ENCODE measurements around the gene GSE1.

The GSE1 gene

GRCh38 chr16:85663891-85664321 is 50.8 kb downstream of the GSE1 start:
- DNase-seq: no peak

GRCh38 chr16:85664580-85665372 is 51.7 kb downstream of the GSE1 start:
- no peak for DNase-seq

GRCh38 chr16:85665373-85665740 is 52.2 kb downstream of the GSE1 start:
- DNase-seq: no peak

DNA sequence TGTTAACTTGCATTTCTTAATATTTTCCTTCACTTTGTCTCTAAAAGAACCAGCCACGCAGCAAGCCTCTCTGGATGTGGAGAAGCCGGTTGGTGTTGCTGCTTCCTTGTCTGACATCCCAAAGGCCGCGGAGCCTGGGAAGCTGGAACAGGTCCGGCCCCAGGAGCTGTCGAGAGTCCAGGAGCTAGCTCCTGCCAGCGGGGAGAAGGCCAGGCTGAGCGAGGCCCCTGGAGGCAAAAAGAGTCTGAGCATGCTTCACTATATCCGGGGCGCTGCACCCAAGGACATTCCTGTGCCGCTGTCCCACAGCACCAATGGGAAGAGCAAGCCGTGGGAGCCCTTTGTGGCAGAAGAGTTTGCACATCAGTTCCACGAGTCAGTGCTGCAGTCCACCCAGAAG is 52.8 kb downstream of the GSE1 start:
- no peak for DNase-seq

DNA sequence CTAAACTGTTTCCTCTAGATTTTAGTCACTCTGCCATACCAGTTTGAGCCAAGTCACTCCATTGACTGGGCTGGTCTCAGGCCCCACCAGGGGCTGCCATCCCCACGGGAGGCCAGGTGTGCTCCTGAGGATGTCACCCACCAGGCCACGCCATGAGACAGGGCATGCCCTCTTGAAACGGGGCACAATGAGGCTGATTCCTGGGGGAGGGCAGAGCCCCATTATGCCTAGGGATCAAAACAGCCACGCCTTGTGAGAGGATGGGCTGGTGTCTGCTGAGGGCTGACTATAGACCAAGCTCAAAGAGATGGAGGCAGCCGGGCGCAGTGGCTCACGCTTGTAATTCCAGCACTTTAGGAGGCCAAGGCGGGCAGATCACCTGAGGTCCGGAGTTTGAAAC is 54.1 kb downstream of the GSE1 start:
- no peak for DNase-seq

GRCh38 chr16:85667841-85668413 is 54.8 kb downstream of the GSE1 start:
- no peak for DNase-seq

GRCh38 chr16:85668676-85669424 is 55.7 kb downstream of the GSE1 start:
- no peak for DNase-seq

DNA sequence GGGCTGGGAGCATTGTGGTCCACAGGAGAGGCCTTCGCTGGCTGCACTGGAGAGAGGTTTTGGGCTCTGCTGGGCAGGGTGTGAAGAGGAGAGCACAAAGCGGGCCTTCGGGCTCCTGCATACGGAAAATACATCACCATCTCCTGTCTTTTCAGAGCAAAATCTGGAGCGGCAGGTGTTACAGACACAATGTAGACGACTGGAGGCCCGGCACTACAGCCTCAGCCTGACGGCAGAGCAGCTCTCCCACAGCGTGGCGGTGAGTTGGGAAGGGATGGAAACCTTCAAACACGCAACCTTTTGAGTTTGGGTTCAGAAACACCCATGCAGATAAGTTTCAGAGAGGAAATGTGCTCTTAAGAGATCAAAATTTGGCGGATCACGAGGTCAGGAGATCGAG is 57.7 kb downstream of the GSE1 start:
- DNase-seq: no peak

DNA sequence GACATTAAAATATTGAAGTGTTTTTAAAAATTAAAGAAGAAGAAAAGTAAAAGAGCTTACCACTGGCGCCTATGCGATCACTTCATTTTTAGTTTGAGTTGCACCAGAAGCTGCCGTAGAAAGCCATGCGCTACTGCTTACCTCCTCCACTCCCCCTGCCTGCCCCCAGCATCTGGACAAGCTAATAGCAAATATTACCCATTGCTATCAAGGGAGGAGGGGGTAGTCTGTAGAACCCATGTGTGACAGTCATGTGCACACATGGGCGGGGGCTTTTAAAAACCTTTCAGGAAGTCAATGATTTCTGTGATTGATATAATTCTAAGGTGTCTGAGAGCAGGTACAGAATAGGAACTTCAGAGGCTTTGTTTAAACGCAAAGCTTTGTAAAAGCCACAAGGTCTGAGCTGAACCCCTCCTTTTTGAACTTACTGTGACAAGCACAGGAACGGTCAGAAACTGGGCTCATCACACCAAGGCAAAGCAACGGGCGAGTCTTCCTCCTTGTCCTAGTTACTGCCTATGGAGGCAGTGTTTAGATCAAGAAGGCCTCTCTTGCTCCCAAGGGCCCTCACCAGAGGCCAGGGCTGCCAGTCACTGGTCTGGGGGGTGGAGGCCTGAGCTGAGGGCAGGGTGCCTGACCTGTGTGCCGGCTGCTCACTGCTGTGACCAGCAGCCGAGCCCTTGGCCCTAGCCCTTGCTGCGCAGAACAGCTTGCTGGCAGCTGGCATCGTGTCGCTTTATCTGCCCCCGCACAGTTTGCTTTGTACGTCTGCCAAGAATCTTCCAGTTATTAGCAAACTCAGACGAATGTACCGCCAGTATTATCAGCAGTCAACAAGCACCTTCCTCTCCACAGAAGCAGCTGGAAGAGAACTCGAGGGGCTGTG is 60.7 kb downstream of the GSE1 start:
- no peak for DNase-seq

- DNase-seq: no peak
Measured at GRCh38 chr16:85674418-85674755, 61.3 kb downstream of the GSE1 start.

- DNase-seq: no peak
Measured at GRCh38 chr16:85674828-85675227, 61.7 kb downstream of the GSE1 start.

DNA sequence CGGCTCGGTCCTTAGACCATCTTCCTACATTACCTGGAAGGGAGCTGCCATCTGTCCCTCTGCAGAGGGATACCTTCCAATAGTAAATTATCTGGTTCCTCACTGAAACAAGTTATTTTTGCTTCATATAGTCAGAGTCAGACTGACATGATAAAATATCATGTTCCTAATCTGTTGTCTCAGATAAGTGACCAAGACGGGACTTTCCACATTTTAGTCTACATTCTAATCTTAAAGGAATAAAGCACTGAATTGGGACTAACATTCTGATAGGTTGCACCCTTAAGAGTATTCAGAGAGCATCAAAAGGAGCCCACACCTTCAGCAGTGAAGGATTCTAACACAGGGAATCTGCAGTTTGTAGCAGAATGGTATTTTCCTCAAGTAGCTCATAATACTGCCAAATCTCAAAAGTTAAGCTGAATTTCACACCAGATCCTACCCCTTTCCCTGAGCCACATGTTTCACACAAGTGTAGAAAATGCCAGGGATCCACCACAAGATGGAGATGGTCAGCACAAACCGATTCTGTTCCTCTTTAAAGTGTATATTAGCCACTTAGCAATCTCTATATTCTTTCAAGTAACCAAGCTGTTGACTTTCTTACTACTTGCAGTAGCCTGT is 62.2 kb downstream of the GSE1 start:
- no peak for DNase-seq

GRCh38 chr16:85676466-85676865 is 63.3 kb downstream of the GSE1 start:
- no peak for DNase-seq

GRCh38 chr16:85677383-85677967 is 64.4 kb downstream of the GSE1 start:
- DNase-seq: no peak

GRCh38 chr16:85678016-85678415 is 64.9 kb downstream of the GSE1 start:
- no peak for DNase-seq

GRCh38 chr16:85678821-85679220 is 65.7 kb downstream of the GSE1 start:
- no peak for DNase-seq

DNA sequence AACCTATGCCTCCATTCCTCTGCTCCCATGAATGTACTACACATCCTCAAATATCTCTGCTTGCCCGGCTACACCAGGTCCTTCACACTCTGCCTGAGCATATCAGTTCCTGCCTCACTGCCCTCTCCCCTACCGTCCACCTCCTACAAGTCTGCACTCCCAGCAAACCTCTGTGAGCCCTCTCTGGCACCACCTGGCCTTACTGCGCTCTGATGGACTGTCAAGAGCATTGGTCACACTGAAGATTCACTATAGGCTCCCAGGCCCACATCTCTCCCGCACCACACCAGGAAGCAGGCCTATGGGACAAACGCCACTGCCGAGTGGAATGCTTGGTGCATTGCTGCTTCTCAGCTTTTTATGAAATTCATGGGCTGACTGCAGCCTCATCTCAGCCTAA is 66.7 kb downstream of the GSE1 start:
- no peak for DNase-seq

- no peak for DNase-seq
Measured at GRCh38 chr16:85680352-85680944, 67.3 kb downstream of the GSE1 start.

DNA sequence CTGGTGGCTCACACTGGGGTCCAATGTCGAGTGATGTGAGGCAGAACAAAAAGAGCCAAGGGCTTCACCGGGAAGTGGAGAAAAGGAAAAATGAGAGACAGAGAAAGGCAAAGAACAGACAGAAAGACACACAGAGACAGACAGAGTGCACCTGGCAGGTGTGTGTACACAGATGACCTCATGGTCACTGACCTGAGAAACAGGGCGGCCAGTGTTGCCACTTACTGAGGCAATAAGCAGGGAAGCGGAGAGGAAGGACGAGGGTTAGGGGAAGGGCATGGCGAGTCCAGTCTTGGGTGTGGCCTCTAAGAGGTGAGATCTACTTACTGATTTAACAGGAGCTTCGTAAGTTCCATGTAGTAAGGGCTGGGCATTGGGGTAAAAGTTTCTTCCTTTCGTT is 68.1 kb downstream of the GSE1 start:
- DNase-seq: no peak

DNA sequence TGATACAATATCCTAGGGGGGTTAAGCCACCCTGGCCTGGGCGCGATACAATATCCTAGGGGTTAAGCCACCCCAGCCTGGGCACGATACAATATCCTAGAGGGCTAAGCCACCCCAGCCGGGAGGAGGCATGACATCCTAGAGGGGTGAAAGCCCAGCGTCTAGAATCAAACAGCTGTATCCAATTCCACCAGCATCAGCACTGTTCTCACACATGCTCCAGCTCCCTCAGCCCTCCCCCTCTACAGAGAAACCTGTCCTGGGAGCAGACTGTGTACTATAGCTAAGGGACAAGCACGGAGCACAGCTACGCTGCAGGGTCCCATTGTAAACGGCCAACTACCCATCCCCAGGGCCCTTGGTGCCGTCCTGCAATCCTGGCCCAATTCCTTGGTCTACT is 69.4 kb downstream of the GSE1 start:
- DNase-seq: no peak

GRCh38 chr16:85683363-85683762 is 70.2 kb downstream of the GSE1 start:
- DNase-seq: no peak

DNA sequence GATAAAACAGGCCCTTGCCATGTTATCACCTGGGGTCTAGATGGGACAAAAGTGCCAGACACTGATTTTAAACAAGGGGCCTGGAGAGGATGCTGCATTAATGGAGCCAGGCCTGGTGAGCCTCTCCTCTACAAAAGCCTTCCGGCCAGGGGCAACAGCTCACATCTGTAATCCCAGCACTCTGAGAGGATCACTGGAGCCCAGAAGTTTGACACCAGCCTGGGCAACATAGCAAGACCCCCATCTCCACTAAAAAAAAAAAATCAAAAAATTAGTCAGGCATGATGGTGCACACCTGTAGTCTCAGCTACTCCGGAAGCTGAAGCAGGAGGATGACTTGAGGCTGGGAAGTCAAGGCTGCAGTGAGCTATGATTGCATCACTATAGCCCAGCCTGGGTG is 72.1 kb downstream of the GSE1 start:
- DNase-seq: no peak
